PC-9 (cell line): ENCODE results near the gene TNN. TPM values are rescaled to one million over a fixed set of nuclear protein-coding genes. Genes with fewer than 3 reads are reported as not detected.

Experiments
- BruUV-seq: library from RNA; stranded (reverse); fragments of 400-500 nt; replicated peaks from 2 replicates; lab custom pipeline; 2021; lab: Mats Ljungman, UMichigan
- CTCF ChIA-PET: fragments of 300-600 bp; sonication (Branson Sonifier 250); formaldehyde crosslinking; loops from one replicate; lab custom pipeline; 2022; ENCODE audit warnings: antibody characterized with exemption; lab: Charles Lee
- POLR2A ChIA-PET: fragments of 300-600 bp; sonication (Branson Sonifier 250); formaldehyde crosslinking; loops from one replicate; lab custom pipeline; 2022; ENCODE audit warnings: antibody characterized with exemption; ENCODE audit not compliant: unreplicated experiment; lab: Charles Lee
- DNase-seq, 2 experiments: peaks; one replicate each; pipeline versions ENCODE4 v3.0.0 to v3.0.0-alpha.2; 2015 to 2022; ENCODE audit warnings: mixed read lengths in 1 of 2
- H2AFZ ChIP-seq: fragments of 200-600 bp; sonication (generic); 2 replicates; pipeline ENCODE4 v1.8.1; 2017; ENCODE audit warnings: antibody characterized with exemption
- H3F3A ChIP-seq: fragments of 200-600 bp; sonication (generic); 2 replicates; pipeline ENCODE4 v1.8.1; 2017; ENCODE audit warnings: antibody characterized with exemption, mild to moderate bottlenecking, low read depth; ENCODE audit not compliant: insufficient read depth
- H3K27ac ChIP-seq: fragments of 200-600 bp; sonication (generic); 2 replicates; pipeline ENCODE4 v1.6.1; 2016; ENCODE audit warnings: mixed run types
- H3K27me3 ChIP-seq: fragments of 200-600 bp; sonication (generic); 2 replicates; pipeline ENCODE4 v1.6.1; 2016; ENCODE audit warnings: low read depth, mixed run types; ENCODE audit not compliant: insufficient read depth
- H3K36me3 ChIP-seq: fragments of 200-600 bp; sonication (generic); 2 replicates; pipeline ENCODE4 v1.6.1; 2016; ENCODE audit warnings: low read depth, mixed run types
- H3K4me1 ChIP-seq: fragments of 200-600 bp; sonication (generic); replicated peaks from 2 replicates; pipeline ENCODE4 v1.6.1; 2016; ENCODE audit warnings: mixed run types; ENCODE audit not compliant: insufficient read depth
- H3K4me2 ChIP-seq: fragments of 200-600 bp; sonication (generic); 2 replicates; pipeline ENCODE4 v1.6.1; 2017; ENCODE audit warnings: mixed run types
- H3K4me3 ChIP-seq: fragments of 200-600 bp; sonication (generic); 2 replicates; pipeline ENCODE4 v1.6.1; 2016; ENCODE audit warnings: mixed run types
- H3K79me2 ChIP-seq: fragments of 200-600 bp; sonication (generic); 2 replicates; pipeline ENCODE4 v1.6.1; 2017; ENCODE audit warnings: low read depth, mixed run types
- H3K9me2 ChIP-seq: fragments of 200-600 bp; sonication (generic); 2 replicates; pipeline ENCODE4 v1.8.1; 2017; ENCODE audit warnings: mild to moderate bottlenecking; ENCODE audit not compliant: insufficient read depth
- H3K9me3 ChIP-seq: fragments of 200-600 bp; sonication (generic); 2 replicates; pipeline ENCODE4 v1.8.1; 2016; ENCODE audit warnings: low read depth; ENCODE audit not compliant: insufficient read depth
- H4K20me1 ChIP-seq: fragments of 200-600 bp; sonication (generic); 2 replicates; pipeline ENCODE4 v1.8.1; 2017; ENCODE audit not compliant: insufficient read depth
- EZH2 ChIP-seq: fragments of 200-600 bp; sonication (generic); IDR thresholded peaks from 2 replicates; pipeline ENCODE4 v1.8.0; 2017; ENCODE audit warnings: antibody characterized with exemption, low read depth
- intact Hi-C: fragments of 100-400 bp; cut with micrococcal nuclease; formaldehyde crosslinking; loops from one replicate; pipeline ENCODE4 v1.10.0; 2022; ENCODE audit not compliant: unreplicated experiment
- total RNA-seq: library from RNA; stranded (reverse); gene quantifications from 2 replicates; pipeline ENCODE4 v1.2.3, GENCODE V29; 2021
- TF ChIP-seq, protein P1 (sequence below): fragments of 200-600 bp; sonication (generic); conservative IDR thresholded peaks from 2 replicates; pipeline ENCODE4 v1.6.1; 2017; ENCODE audit warnings: mixed run types, antibody characterized with exemption, mild to moderate bottlenecking, moderate library complexity

Gene TNN
- total RNA-seq, 1 experiment from 2014 or later = not detected

DNA sequence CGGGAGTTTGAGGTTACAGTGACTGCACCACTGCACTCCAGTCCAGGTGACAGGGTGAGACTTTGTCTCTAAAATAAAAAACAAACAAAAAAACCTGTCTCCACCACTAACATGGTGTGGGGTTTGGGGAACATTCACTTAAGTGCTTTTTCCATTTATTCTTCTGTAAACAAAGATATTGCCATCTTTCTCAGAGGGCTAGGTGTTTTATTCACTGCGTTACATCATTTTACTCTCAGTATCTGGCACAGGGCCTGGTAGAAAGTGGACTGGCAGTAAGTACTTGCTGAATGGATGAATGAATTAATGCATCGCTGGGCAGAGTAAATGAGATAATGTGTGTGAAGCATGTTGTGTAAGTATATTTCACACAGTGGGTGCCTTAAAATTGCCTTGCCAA is 104.9 kb downstream of the TNN start:
- no TSS peak for BruUV-seq
- H3K27ac ChIP-seq = no peak overlapping the region
- no peaks in the 10 kb centered on the region for H3K79me2 ChIP-seq
- peaks cover 13% of the 10 kb centered on the region; the same call in 1 of the 2 replicates for H3F3A ChIP-seq
- H3K9me2 ChIP-seq = no peaks in the 10 kb centered on the region
- H3K4me1 ChIP-seq = peaks cover 20% of the 10 kb centered on the region
- H2AFZ ChIP-seq = no peak overlapping the region
- no peaks in the 10 kb centered on the region for H3K27me3 ChIP-seq
- no peaks in the 10 kb centered on the region for H3K9me3 ChIP-seq
- intact Hi-C loops = no loop called here
- no peak overlapping the region for H3K4me3 ChIP-seq
- ChIA-PET POLR2A (no interaction called here), CTCF (no interaction called here)
- no peak overlapping the region for H3K4me2 ChIP-seq
- no peaks in the 10 kb centered on the region for H3K36me3 ChIP-seq
- TF ChIP-seq, protein P1, sequence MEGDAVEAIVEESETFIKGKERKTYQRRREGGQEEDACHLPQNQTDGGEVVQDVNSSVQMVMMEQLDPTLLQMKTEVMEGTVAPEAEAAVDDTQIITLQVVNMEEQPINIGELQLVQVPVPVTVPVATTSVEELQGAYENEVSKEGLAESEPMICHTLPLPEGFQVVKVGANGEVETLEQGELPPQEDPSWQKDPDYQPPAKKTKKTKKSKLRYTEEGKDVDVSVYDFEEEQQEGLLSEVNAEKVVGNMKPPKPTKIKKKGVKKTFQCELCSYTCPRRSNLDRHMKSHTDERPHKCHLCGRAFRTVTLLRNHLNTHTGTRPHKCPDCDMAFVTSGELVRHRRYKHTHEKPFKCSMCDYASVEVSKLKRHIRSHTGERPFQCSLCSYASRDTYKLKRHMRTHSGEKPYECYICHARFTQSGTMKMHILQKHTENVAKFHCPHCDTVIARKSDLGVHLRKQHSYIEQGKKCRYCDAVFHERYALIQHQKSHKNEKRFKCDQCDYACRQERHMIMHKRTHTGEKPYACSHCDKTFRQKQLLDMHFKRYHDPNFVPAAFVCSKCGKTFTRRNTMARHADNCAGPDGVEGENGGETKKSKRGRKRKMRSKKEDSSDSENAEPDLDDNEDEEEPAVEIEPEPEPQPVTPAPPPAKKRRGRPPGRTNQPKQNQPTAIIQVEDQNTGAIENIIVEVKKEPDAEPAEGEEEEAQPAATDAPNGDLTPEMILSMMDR = no peak
- no peak for TF ChIP-seq EZH2
- DNase-seq = no peak
- H4K20me1 ChIP-seq = no peaks in the 10 kb centered on the region

DNA sequence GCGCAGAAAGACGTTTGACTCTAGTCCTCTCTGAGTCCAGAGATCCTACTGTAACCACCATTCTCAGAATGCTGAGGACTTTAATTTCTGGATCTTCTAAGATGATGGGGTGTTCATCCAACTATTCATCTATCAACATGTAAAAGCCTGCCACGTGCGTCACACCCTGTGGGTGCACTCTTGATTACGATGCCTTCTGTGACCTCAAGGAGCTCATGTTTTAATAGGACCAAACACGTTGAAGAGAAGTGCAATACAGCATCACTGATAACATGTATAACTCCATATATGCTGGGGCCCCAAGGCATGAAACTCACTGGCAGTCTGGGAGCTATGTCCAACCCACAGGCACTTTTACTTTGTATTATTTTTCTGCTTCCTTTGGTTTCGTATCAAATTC is 105.9 kb downstream of the TNN start:
- no peaks in the 10 kb centered on the region for H3K79me2 ChIP-seq
- POLR2A ChIA-PET = no interaction called here
- CTCF ChIA-PET = no interaction called here
- no peak overlapping the region for H3K4me3 ChIP-seq
- H3K4me2 ChIP-seq = no peak overlapping the region
- H3K27me3 ChIP-seq = no peaks in the 10 kb centered on the region
- no peaks in the 10 kb centered on the region for H3K9me2 ChIP-seq
- H3K36me3 ChIP-seq = no peaks in the 10 kb centered on the region
- no peak for DNase-seq
- H3K9me3 ChIP-seq = no peaks in the 10 kb centered on the region
- peaks cover 13% of the 10 kb centered on the region; the same call in 1 of the 2 replicates for H3F3A ChIP-seq
- intact Hi-C loops = no loop called here
- H3K27ac ChIP-seq = no peak overlapping the region
- H3K4me1 ChIP-seq = peaks cover 20% of the 10 kb centered on the region
- no TSS peak for BruUV-seq
- no peak overlapping the region for H2AFZ ChIP-seq
- H4K20me1 ChIP-seq = no peaks in the 10 kb centered on the region
- TF ChIP-seq EZH2 = no peak
- TF ChIP-seq, protein P1 = no peak

DNA sequence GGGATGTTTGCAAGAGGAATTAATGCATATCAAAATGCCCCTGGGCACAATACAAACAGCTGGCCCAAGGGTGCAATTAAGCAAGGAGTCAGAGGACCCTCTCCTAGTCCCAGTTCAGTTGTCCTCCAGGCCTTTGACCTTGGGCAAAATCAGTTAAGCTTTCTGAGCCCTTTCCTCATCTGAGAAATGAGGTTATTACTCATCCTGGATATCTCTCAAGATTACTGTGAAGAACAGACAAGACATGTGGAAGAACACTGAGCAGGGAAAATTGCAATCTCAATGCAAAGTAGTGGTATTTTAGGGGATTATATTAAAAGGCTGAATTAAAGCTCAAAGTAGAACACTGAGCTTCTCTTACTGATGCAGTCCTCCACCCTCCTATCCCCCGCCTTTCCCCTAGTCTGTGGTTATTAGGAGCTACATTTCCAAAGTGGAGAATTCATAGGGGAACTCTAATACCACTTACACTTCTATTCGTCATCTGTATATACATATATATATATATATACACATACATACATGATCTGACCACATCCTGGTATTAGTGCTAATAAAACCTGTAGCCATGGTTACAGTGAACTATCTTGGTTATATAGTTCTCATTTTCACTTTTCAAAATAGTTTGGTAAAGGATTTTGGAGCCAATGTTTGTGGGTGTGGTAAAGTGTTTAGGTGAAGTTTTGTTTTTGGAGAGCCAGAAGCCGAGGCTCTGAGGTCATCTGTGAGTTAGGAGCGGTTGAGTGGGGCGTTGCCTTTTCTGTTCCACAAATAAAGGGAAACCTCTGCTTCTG is 106.9 kb downstream of the TNN start:
- H3K9me2 ChIP-seq = no peaks in the 10 kb centered on the region
- H2AFZ ChIP-seq = no peak overlapping the region
- peaks cover 13% of the 10 kb centered on the region for H3K4me1 ChIP-seq
- DNase-seq = no peak
- intact Hi-C loops = no loop called here
- H3K79me2 ChIP-seq = no peaks in the 10 kb centered on the region
- no peaks in the 10 kb centered on the region for H3K36me3 ChIP-seq
- H3K4me3 ChIP-seq = no peak overlapping the region
- H4K20me1 ChIP-seq = no peaks in the 10 kb centered on the region
- no peak overlapping the region for H3K4me2 ChIP-seq
- TF ChIP-seq, protein P1 = no peak
- TF ChIP-seq EZH2 = no peak
- H3K27me3 ChIP-seq = no peaks in the 10 kb centered on the region
- H3K27ac ChIP-seq = no peak overlapping the region
- ChIA-PET POLR2A (interaction anchor here (0.6 kb wide), 1 partner anchor 387 kb away, joined by 3 read pairs; no protein-coding TSS in a partner anchor), CTCF (interaction anchor here (0.6 kb wide), 1 partner anchor 147 kb away, joined by 3 read pairs; no protein-coding TSS in a partner anchor)
- H3K9me3 ChIP-seq = no peaks in the 10 kb centered on the region
- BruUV-seq = no TSS peak
- H3F3A ChIP-seq = peaks cover 6% of the 10 kb centered on the region; the same call in 1 of the 2 replicates
